ENCODE data around the gene RASGRP1.
A peak's percentile ranks its signal among the peaks of the same experiment; 100 is the strongest.

Gene RASGRP1

GRCh38 chr15:38577424-38577987, 12.9 kb upstream of the RASGRP1 start:
- H3K9ac ChIP-seq (ENCODE audit: low read length in 5 of 5), result no peak overlapping the region
- no peak overlapping the region for H3K27ac ChIP-seq (ENCODE audit: low read depth, low read length)
- H3K4me1 ChIP-seq (ENCODE audit: control insufficient read depth in 5 of 5, insufficient read depth in 5 of 5, low read length in 5 of 5), result no peaks in the 10 kb centered on the region
- no peaks in the 10 kb centered on the region for H3K9me3 ChIP-seq (ENCODE audit: control insufficient read depth in 5 of 5, low read length in 5 of 5)
- H3K36me3 ChIP-seq (ENCODE audit: control insufficient read depth in 5 of 5, insufficient read depth in 5 of 5, low read length in 5 of 5), result no peaks in the 10 kb centered on the region
- no peak overlapping the region for H3K4me3 ChIP-seq (ENCODE audit: low read depth in 1 of 5, low read length in 5 of 5)
- peaks cover 0 to 2% (median 0%) of the 10 kb centered on the region in 5 donors for H3K27me3 ChIP-seq (ENCODE audit: control insufficient read depth in 5 of 5, insufficient read depth in 4 of 5, low read length in 5 of 5)

- no peaks in the 10 kb centered on the region for H3K36me3 ChIP-seq (ENCODE audit: control insufficient read depth in 5 of 5, insufficient read depth in 5 of 5, low read length in 5 of 5)
- H3K4me1 ChIP-seq (ENCODE audit: control insufficient read depth in 5 of 5, insufficient read depth in 5 of 5, low read length in 5 of 5), result no peaks in the 10 kb centered on the region
- no peaks in the 10 kb centered on the region for H3K9me3 ChIP-seq (ENCODE audit: control insufficient read depth in 5 of 5, low read length in 5 of 5)
- no peak overlapping the region for H3K27ac ChIP-seq (ENCODE audit: low read depth, low read length)
- H3K27me3 ChIP-seq (ENCODE audit: control insufficient read depth in 5 of 5, insufficient read depth in 4 of 5, low read length in 5 of 5), result peaks cover 0 to 2% (median 0%) of the 10 kb centered on the region in 5 donors
- no peak overlapping the region for H3K4me3 ChIP-seq (ENCODE audit: low read depth in 1 of 5, low read length in 5 of 5)
- H3K9ac ChIP-seq (ENCODE audit: low read length in 5 of 5), result no peak overlapping the region
Measured at GRCh38 chr15:38576837-38577236, 12.2 kb upstream of the RASGRP1 start.

DNA sequence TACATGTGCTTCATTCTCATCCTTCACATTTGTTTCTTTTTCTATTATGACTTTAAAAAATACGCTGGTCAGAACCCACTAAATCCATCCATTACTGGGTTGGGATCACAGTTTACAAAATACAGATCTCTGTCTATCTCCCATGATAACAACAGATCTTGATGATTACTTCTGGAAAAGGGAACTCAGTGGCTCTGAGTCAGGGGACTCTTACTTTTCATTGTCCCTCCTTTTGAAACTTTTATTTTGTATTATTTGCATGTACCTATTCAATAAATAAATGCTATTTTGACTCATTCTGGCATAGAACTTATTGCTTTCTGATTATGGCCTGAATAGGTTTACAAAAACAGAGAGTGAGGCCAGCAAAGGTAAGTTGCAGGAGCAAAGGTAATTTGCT, 11.6 kb upstream of the RASGRP1 start:
- H3K9me3 ChIP-seq (ENCODE audit: control insufficient read depth in 5 of 5, low read length in 5 of 5), result no peaks in the 10 kb centered on the region
- H3K27me3 ChIP-seq (ENCODE audit: control insufficient read depth in 5 of 5, insufficient read depth in 4 of 5, low read length in 5 of 5), result peaks cover 0 to 2% (median 0%) of the 10 kb centered on the region in 5 donors
- no peaks in the 10 kb centered on the region for H3K36me3 ChIP-seq (ENCODE audit: control insufficient read depth in 5 of 5, insufficient read depth in 5 of 5, low read length in 5 of 5)
- H3K9ac ChIP-seq (ENCODE audit: low read length in 5 of 5), result no peak overlapping the region
- H3K4me1 ChIP-seq (ENCODE audit: control insufficient read depth in 5 of 5, insufficient read depth in 5 of 5, low read length in 5 of 5), result no peaks in the 10 kb centered on the region
- H3K27ac ChIP-seq (ENCODE audit: low read depth, low read length), result no peak overlapping the region
- no peak overlapping the region for H3K4me3 ChIP-seq (ENCODE audit: low read depth in 1 of 5, low read length in 5 of 5)

GRCh38 chr15:38565287-38565670, 665 bp upstream of the RASGRP1 start:
- Histone ChIP-seq H3K4me3 (ENCODE audit: low read depth in 1 of 5, low read length in 5 of 5) (peak overlapping the region in 3 of 5 donors; percentile 52 to 63 (median 55)), H3K9ac (ENCODE audit: low read length in 5 of 5) (no peak overlapping the region), H3K4me1 (ENCODE audit: control insufficient read depth in 5 of 5, insufficient read depth in 5 of 5, low read length in 5 of 5) (peaks cover 0 to 12% (median 12%) of the 10 kb centered on the region in 5 donors), H3K27ac (ENCODE audit: low read depth, low read length) (no peak overlapping the region), H3K27me3 (ENCODE audit: control insufficient read depth in 5 of 5, insufficient read depth in 4 of 5, low read length in 5 of 5) (peaks cover 10 to 19% (median 16%) of the 10 kb centered on the region in 5 donors), H3K9me3 (ENCODE audit: control insufficient read depth in 5 of 5, low read length in 5 of 5) (no peaks in the 10 kb centered on the region), H3K36me3 (ENCODE audit: control insufficient read depth in 5 of 5, insufficient read depth in 5 of 5, low read length in 5 of 5) (no peaks in the 10 kb centered on the region)

DNA sequence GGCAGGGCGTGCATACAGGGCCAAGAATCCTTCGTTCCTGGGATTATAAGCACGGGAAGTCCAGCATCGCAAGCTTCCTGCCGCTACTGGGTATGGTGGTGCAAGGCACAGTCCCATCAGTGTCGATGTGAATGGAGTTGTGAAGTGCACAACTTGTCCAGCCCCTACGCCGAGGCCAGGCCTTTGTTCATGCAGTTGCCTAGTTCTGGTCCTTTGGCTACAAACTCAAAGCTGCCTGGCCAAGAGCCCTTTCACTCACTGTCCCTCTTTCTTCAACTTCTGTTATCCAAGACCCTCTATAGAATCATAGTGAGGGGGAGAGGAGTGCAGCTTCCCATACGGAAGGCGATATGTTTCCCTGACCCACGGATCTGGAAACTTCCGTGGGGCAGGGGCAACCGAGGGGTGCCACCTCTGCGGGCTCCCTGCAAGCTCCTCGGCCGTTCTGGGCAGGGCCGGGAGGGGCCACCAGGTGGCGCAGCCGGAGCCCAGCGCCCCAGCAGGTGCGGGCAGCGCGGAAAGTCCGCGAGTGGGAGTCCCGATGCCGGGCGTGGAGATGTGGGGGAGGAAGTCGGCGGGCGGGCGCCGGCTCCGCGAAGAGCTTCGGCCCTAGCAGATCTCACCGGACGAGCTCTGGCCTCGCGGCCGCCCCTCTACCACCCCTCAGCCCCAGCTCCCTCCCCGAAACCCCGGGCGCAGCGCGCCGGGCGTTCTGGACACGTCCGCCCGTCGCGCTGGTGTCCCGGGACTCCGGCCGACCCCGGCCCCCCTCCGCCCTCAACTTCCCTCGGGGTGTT, 693 bp downstream of the RASGRP1 start:
- H3K27ac ChIP-seq (ENCODE audit: low read depth, low read length), result no peak overlapping the region
- peaks cover 0 to 18% (median 12%) of the 10 kb centered on the region in 5 donors for H3K4me1 ChIP-seq (ENCODE audit: control insufficient read depth in 5 of 5, insufficient read depth in 5 of 5, low read length in 5 of 5)
- H3K4me3 ChIP-seq (ENCODE audit: low read depth in 1 of 5, low read length in 5 of 5), result peak overlapping the region; percentile 22 to 63 (median 52)
- H3K36me3 ChIP-seq (ENCODE audit: control insufficient read depth in 5 of 5, insufficient read depth in 5 of 5, low read length in 5 of 5), result no peaks in the 10 kb centered on the region
- H3K9me3 ChIP-seq (ENCODE audit: control insufficient read depth in 5 of 5, low read length in 5 of 5), result no peaks in the 10 kb centered on the region
- H3K27me3 ChIP-seq (ENCODE audit: control insufficient read depth in 5 of 5, insufficient read depth in 4 of 5, low read length in 5 of 5), result peaks cover 10 to 26% (median 23%) of the 10 kb centered on the region in 5 donors
- H3K9ac ChIP-seq (ENCODE audit: low read length in 5 of 5), result peak overlapping the region in 1 of 5 donors; percentile 20

DNA sequence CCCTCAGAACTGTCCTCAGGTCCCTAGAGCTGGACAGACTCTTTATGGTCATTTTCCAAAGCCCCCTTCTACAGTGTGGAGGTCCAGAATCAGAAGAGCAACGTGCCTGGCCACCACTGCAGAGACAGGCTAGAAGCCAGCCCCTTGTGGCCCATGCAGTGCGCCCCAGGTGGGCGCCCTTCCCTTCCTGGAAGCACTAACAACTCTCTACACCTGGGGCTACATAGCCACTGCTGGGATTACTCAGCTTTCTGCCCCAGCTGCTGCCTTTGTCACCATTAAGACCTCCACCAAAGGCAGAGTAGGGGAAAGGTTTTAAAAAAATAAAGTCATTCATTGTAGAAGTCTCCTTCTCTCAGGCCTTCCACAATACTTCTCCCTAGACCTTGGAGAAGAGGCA, 2.3 kb downstream of the RASGRP1 start:
- Histone ChIP-seq H3K9me3 (ENCODE audit: control insufficient read depth in 5 of 5, low read length in 5 of 5) (no peaks in the 10 kb centered on the region), H3K4me1 (ENCODE audit: control insufficient read depth in 5 of 5, insufficient read depth in 5 of 5, low read length in 5 of 5) (peaks cover 0 to 18% (median 12%) of the 10 kb centered on the region in 5 donors), H3K4me3 (ENCODE audit: low read depth in 1 of 5, low read length in 5 of 5) (no peak overlapping the region), H3K27ac (ENCODE audit: low read depth, low read length) (no peak overlapping the region), H3K36me3 (ENCODE audit: control insufficient read depth in 5 of 5, insufficient read depth in 5 of 5, low read length in 5 of 5) (no peaks in the 10 kb centered on the region), H3K9ac (ENCODE audit: low read length in 5 of 5) (no peak overlapping the region), H3K27me3 (ENCODE audit: control insufficient read depth in 5 of 5, insufficient read depth in 4 of 5, low read length in 5 of 5) (peaks cover 10 to 26% (median 24%) of the 10 kb centered on the region in 5 donors)

- Histone ChIP-seq H3K36me3 (ENCODE audit: control insufficient read depth in 5 of 5, insufficient read depth in 5 of 5, low read length in 5 of 5) (no peaks in the 10 kb centered on the region), H3K9ac (ENCODE audit: low read length in 5 of 5) (no peak overlapping the region), H3K4me1 (ENCODE audit: control insufficient read depth in 5 of 5, insufficient read depth in 5 of 5, low read length in 5 of 5) (peaks cover 0 to 18% (median 12%) of the 10 kb centered on the region in 5 donors), H3K27me3 (ENCODE audit: control insufficient read depth in 5 of 5, insufficient read depth in 4 of 5, low read length in 5 of 5) (peaks cover 10 to 28% (median 24%) of the 10 kb centered on the region in 5 donors), H3K9me3 (ENCODE audit: control insufficient read depth in 5 of 5, low read length in 5 of 5) (no peaks in the 10 kb centered on the region), H3K4me3 (ENCODE audit: low read depth in 1 of 5, low read length in 5 of 5) (no peak overlapping the region), H3K27ac (ENCODE audit: low read depth, low read length) (no peak overlapping the region)
Measured at GRCh38 chr15:38560456-38560926, 4.1 kb downstream of the RASGRP1 start.

GRCh38 chr15:38559636-38560307, 4.8 kb downstream of the RASGRP1 start:
- peaks cover 5 to 22% (median 19%) of the 10 kb centered on the region in 5 donors for H3K27me3 ChIP-seq (ENCODE audit: control insufficient read depth in 5 of 5, insufficient read depth in 4 of 5, low read length in 5 of 5)
- no peak overlapping the region for H3K9ac ChIP-seq (ENCODE audit: low read length in 5 of 5)
- peaks cover 0 to 14% (median 7%) of the 10 kb centered on the region in 5 donors for H3K4me1 ChIP-seq (ENCODE audit: control insufficient read depth in 5 of 5, insufficient read depth in 5 of 5, low read length in 5 of 5)
- no peaks in the 10 kb centered on the region for H3K36me3 ChIP-seq (ENCODE audit: control insufficient read depth in 5 of 5, insufficient read depth in 5 of 5, low read length in 5 of 5)
- no peak overlapping the region for H3K27ac ChIP-seq (ENCODE audit: low read depth, low read length)
- H3K4me3 ChIP-seq (ENCODE audit: low read depth in 1 of 5, low read length in 5 of 5), result no peak overlapping the region
- H3K9me3 ChIP-seq (ENCODE audit: control insufficient read depth in 5 of 5, low read length in 5 of 5), result no peaks in the 10 kb centered on the region

DNA sequence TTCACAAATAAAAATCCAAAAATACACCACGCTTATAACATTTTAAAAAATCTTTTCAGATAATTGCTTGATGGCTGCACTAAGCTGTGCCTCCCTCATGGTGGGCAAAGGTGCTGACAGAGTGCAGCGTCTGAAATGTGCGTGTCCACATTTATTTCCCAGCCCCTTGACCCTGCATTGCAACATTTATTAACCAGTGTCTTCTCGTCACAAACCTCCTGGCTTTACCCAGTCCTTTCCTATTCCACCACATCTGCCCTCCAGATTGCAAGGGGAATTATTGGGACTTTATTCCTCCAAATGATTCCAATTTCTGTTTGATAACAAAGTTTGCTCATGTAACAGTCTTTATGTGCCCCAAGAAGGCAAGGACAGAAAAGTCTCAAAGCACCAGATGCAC, 5.5 kb downstream of the RASGRP1 start:
- Histone ChIP-seq H3K4me3 (ENCODE audit: low read depth in 1 of 5, low read length in 5 of 5) (no peak overlapping the region), H3K27me3 (ENCODE audit: control insufficient read depth in 5 of 5, insufficient read depth in 4 of 5, low read length in 5 of 5) (peaks cover 4 to 22% (median 18%) of the 10 kb centered on the region in 5 donors), H3K36me3 (ENCODE audit: control insufficient read depth in 5 of 5, insufficient read depth in 5 of 5, low read length in 5 of 5) (no peaks in the 10 kb centered on the region), H3K9me3 (ENCODE audit: control insufficient read depth in 5 of 5, low read length in 5 of 5) (no peaks in the 10 kb centered on the region), H3K9ac (ENCODE audit: low read length in 5 of 5) (no peak overlapping the region), H3K4me1 (ENCODE audit: control insufficient read depth in 5 of 5, insufficient read depth in 5 of 5, low read length in 5 of 5) (peaks cover 0 to 11% (median 5%) of the 10 kb centered on the region in 5 donors), H3K27ac (ENCODE audit: low read depth, low read length) (no peak overlapping the region)
